Lower leg skin (tissue), 4 donors: ENCODE results near the gene UROC1. TPM values are rescaled to one million over a fixed set of nuclear protein-coding genes. Genes with fewer than 3 reads are reported as not detected.

Experiments used
- DNase-seq, 2 donors: peaks; one replicate each; pipeline ENCODE4 v3.0.0-alpha.2; 2019; ENCODE audit warnings: low spot score in 2 of 2
- H3K4me3 ChIP-seq: fragments of 200-600 bp; sonication (generic); 2 replicates; pipeline ENCODE4 v1.5.1; 2017; ENCODE audit warnings: mild to moderate bottlenecking, low read depth; ENCODE audit not compliant: poor library complexity, severe bottlenecking
- POLR2A ChIP-seq, 2 donors: fragments of 450-650 bp; IDR thresholded peaks; one replicate each; pipeline ENCODE4 v1.6.1; 2016 to 2017; ENCODE audit warnings: antibody characterized with exemption in 2 of 2, mild to moderate bottlenecking in 1 of 2, moderate library complexity in 1 of 2
- WGBS, 2 donors: methylation state at CpG; one replicate each; pipeline ENCODE4 v1.1.5; 2018; 5-methylcytosine and 5-hydroxymethylcytosine counted together
- intact Hi-C: fragments of 100-400 bp; cut with DNase I; formaldehyde crosslinking; loops from one replicate; pipeline ENCODE4 v1.15.0; 2023; ENCODE audit warnings: low total_unique reads
- total RNA-seq, 4 donors: library from RNA; depleted of rRNA; stranded (reverse); fragments of >200 nt; gene quantifications; one replicate each; pipeline ENCODE4 v1.1.0, GENCODE V29; 2016
- TF ChIP-seq, protein P1 (sequence below), 3 donors: fragments of 450-650 bp; IDR thresholded peaks; one replicate each; pipeline ENCODE4 v1.5.1; 2016; ENCODE audit warnings: antibody characterized with exemption in 3 of 3, mild to moderate bottlenecking in 3 of 3, moderate library complexity in 2 of 3

The UROC1 gene
- total RNA-seq, 4 donors from 2014 or later: not detected

DNA sequence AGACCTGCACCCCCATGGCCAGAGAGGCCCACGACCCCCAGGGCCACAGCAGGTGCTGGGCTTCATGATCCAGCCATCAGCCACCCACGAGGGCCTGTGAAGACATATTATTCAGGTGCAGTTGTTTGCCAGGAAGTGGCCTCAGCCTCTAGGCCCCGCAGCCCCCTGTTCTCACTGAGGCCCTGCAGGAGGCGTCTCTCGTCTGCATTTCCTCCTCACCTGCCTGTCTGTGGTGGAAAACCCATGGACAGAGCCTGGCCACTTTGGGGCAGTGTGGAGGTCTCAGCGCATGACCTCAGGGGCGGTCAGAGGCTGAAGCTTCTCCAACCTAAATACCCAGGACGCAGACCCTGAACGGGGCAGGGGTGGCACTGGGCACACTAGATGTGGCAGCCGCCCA lies 18.6 kb downstream of the UROC1 start:
- intact Hi-C loops: no loop called here
- TF ChIP-seq, protein P1, sequence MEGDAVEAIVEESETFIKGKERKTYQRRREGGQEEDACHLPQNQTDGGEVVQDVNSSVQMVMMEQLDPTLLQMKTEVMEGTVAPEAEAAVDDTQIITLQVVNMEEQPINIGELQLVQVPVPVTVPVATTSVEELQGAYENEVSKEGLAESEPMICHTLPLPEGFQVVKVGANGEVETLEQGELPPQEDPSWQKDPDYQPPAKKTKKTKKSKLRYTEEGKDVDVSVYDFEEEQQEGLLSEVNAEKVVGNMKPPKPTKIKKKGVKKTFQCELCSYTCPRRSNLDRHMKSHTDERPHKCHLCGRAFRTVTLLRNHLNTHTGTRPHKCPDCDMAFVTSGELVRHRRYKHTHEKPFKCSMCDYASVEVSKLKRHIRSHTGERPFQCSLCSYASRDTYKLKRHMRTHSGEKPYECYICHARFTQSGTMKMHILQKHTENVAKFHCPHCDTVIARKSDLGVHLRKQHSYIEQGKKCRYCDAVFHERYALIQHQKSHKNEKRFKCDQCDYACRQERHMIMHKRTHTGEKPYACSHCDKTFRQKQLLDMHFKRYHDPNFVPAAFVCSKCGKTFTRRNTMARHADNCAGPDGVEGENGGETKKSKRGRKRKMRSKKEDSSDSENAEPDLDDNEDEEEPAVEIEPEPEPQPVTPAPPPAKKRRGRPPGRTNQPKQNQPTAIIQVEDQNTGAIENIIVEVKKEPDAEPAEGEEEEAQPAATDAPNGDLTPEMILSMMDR (IDR thresholded peaks at IDR 0.05): no peak
- no peak for TF ChIP-seq POLR2A (IDR thresholded peaks at IDR 0.05)
- H3K4me3 ChIP-seq: no peak overlapping the region
- WGBS, 2 donors: 76 to 82% methylated on average over 8 to 10 of the region's 10 CpGs
- no peak for DNase-seq

DNA sequence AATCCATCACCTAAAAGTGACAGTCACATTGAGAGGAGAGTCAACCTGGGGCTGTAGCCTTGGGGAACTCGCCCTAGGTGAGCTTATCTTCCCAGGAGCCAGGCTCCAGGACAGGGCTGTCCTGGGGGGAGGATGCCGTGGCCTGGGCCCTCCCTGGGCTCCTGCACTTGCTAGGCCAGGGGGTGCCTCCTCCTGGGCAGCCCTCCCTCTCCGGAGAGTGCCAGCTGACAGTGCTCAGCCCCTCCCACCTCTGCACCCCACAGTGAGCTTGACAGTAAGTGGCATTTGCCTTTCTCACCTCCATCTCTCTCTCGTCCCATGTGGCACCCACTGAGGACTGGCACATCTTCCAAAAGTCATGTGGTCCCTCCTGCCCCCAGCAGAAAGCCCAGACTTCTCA lies 19.1 kb downstream of the UROC1 start:
- no peak overlapping the region for H3K4me3 ChIP-seq
- intact Hi-C loops: no loop called here
- 68 to 85% methylated on average over 3 of the region's 4 CpGs for WGBS, 2 donors
- TF ChIP-seq, protein P1 (IDR thresholded peaks at IDR 0.05): no peak
- no peak for TF ChIP-seq POLR2A (IDR thresholded peaks at IDR 0.05)
- DNase-seq: no peak

DNA sequence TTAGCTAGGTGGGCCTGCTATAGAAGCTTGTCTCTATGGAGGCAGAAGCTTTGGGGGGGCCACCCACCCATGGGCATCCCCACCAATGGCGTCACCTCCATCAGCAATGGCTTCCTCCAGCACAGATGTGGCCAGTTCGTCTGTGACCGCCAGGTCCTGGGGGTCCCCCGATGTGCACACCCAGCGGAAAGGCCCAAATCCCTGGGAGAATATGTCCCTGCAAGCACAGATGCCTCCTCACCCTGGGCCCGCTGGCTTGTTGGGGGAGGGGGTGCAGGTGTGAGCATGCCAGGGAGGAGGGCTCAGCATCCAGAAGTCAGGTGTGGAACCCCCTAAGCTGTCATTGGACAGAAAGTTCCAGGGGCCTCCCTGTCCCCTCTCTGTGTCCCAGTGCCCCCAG lies 19.6 kb downstream of the UROC1 start:
- H3K4me3 ChIP-seq: no peak overlapping the region
- TF ChIP-seq, protein P1 (IDR thresholded peaks at IDR 0.05): no peak
- no peak for TF ChIP-seq POLR2A (IDR thresholded peaks at IDR 0.05)
- intact Hi-C loops: no loop called here
- 88 to 98% methylated on average over 5 to 6 of the region's 6 CpGs for WGBS, 2 donors
- no peak for DNase-seq

DNA sequence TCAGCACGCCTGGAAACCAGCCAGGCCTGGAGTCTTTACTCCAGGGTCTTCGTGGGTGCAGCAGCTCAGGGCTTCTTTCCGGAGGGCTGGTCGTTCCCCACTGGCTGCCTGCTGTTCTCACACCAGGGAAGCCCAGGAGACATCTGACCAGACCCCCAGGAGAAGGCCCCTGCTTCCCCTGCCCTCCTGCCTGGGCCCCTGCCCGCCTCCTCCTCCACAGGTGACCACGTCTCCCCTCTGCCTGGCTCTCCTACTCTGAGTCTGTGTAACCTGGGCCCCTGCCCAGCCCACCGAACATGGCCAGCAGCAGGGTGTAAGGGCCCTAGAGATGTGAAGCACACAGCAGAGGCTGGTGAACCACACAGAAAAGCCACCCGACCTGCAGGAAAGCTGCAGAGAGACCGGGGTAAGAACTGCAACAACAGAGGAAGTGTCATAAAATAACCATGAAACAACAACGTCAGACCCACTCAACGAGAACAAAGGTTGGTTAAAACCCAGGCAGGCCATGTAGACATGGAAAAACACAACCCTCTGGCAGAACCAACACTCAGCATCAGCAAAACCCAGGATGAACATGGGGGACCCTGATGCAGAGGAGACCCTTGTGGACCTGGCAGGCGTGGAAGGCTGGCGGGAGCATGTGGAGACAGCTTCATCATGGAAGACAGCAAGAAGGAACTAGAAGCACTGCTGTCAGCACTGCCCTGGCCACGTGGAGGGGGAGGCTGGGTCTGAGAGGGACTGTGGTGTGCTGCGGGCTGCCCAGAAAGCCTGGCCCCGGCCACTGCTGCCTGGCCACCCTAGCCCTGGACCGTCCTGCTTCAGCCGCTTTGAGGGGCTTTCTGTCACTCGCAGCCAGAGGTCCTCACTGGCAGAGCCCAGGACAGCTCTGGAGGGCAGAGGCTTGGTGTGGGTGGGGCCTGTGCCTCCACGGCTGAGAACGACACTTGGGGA lies 20.4 kb downstream of the UROC1 start:
- H3K4me3 ChIP-seq: no peak overlapping the region
- intact Hi-C loops: no loop called here
- no peak for TF ChIP-seq POLR2A (IDR thresholded peaks at IDR 0.05)
- TF ChIP-seq, protein P1 (IDR thresholded peaks at IDR 0.05): no peak
- 76 to 80% methylated on average over 21 of the region's 21 CpGs for WGBS, 2 donors
- no peak for DNase-seq

DNA sequence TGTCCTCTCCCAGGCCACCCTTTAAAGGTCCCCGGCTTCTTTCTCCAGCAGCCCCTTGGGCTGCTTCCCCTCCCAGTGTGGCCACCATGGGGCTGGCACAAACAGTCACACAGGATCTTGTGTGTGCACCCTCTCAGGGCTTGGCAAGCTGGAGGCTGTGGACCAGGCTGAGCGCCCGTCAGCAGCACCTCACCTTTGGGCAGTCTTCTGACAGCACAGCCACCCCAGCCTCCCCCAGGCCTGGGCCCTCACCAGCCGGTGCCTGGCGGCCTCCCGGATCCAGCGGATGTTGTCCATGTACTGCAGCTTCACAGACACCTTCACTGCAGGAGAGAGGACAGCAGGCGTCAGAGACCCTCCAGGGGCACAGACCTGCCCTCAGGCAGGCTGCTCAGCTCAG lies 21.8 kb downstream of the UROC1 start:
- no peak overlapping the region for H3K4me3 ChIP-seq
- 94 to 95% methylated on average over 6 to 8 of the region's 8 CpGs for WGBS, 2 donors
- intact Hi-C loops: no loop called here
- no peak for DNase-seq
- TF ChIP-seq, protein P1 (IDR thresholded peaks at IDR 0.05): no peak
- TF ChIP-seq POLR2A (IDR thresholded peaks at IDR 0.05): no peak

DNA sequence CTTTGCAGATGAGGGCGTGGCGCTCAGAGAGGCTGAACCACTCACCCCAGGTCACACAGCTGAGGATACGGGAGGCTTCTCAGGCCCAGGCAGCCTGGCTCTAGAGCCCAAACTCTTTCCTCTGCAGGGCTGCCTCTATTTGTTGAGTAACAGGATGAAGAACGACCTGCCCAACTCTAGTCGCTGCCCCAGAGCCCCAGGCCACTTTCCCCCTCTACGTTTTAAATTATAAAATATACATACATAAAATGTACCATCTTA lies 22.7 kb downstream of the UROC1 start:
- no peak for DNase-seq
- WGBS, 2 donors: 76 to 81% methylated on average over 6 of the region's 6 CpGs
- intact Hi-C loops: no loop called here
- TF ChIP-seq POLR2A (IDR thresholded peaks at IDR 0.05): no peak
- TF ChIP-seq, protein P1 (IDR thresholded peaks at IDR 0.05): no peak
- no peak overlapping the region for H3K4me3 ChIP-seq
